HG03280 (cell line): Measurements from ENCODE around the gene MICAL2.

Experiments
- ATAC-seq: cut with Tn5 transposase; IDR thresholded peaks from one replicate; pipeline ENCODE4 v1.9.1; 2021; ENCODE audit warnings: mild to moderate bottlenecking, moderate library complexity; ENCODE audit not compliant: unreplicated experiment

The MICAL2 gene

DNA sequence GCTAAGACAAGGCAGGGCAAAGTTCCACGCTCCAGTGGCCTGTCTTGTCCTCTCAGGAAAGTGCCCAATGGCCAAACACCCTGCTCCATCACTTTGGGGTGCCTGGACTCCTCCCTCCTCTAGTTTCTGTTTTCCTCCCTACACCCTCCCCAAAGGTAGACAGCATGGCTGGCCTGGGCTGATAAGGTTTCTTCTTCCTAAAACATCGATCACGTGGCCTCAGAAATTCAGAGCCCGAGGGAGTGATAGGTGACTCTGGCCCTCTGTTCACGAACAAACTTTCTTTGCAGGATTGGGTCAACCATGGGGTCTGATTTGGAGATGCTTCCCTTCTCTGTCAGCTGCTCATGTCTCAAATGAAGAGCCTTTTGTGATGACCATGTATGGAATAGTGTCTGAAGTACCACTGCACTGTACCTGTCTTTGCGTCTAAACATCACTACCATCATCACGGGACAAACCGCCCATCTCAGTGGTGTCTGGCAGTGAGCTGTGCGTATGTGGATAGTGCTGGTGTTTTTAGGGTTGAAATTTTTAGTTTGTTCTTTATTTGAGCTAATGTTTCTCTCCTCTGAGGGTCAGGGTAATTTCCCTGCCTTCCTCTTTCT is 6.1 kb downstream of the MICAL2 start:
- no peak for ATAC-seq

DNA sequence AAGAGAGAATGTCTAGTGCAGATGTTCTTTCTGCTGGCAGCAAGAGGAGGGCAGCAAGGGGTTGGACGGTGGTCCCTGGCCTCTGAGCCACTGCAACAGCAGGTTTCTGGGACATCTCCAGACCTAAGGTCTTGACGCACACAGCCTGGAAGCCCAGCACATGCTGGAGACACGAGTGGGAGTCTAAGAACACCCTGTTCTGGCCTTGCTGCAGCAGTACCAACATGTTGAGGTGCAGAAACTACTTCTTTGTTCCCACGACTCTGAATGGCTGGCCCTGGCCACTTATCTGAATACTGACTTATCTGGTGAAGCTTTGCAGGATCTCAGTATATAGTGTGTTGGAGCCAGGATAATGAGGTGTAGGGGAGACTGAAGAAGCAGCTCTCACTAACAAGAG is 6.8 kb downstream of the MICAL2 start:
- no peak for ATAC-seq

DNA sequence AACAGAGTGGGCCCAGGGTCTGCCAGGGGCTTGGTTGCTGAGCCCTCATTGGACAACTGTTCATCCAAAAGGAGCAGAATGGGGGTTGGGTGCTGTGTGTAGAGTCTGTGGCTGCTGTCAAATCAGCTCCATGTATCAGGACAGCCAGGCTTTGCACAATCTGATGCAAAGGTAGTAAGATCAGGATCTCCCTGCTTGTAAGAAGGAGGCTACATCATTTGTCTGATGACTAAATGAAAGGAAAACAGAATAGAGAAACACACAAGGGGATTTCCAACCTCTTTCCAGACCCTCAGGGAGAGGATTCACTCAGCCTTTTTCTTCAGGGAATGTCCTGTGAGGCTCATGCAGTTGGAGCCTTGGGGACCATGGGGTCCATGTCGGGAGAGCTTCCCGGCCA is 7.2 kb downstream of the MICAL2 start:
- no peak for ATAC-seq

DNA sequence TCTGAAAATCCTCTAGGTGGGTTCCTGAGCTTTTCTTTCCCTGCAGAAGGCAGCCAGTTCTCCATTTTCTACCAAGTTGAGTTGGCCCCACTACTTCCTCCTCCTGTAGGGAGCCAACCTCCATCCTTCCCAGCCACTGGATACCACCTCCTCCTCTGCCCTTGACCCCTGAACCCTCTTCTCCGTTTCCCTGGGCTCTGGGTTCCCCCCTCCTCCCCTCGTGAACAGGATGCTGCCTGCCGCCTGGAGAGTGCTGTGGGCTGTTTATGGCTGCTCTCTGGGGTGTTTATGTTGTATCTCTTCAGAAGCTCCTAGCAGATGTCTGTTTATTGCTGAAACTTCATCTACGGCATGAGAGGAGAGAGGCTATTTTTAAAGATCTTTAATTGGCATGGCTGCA is 8.6 kb downstream of the MICAL2 start:
- ATAC-seq, result no peak

DNA sequence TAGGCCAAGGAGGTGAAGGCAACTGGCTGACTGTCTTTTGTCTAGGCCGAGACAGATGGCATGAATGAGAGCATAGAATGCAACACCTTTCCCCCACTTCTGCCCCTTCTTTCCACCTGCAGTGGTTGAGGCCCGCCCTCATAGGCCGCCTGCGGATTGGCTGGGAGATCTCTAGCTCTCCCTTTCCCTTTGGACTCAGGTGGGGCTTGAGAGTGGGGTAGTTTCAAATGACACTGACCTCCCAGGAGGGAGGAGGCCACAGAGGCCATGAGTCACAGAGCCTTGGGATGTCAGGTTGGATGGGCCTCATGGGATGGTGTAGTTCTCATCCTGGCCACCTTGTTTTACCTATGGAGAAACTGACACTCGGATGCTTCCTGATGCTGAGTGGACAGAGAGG is 9.1 kb downstream of the MICAL2 start:
- no peak for ATAC-seq

DNA sequence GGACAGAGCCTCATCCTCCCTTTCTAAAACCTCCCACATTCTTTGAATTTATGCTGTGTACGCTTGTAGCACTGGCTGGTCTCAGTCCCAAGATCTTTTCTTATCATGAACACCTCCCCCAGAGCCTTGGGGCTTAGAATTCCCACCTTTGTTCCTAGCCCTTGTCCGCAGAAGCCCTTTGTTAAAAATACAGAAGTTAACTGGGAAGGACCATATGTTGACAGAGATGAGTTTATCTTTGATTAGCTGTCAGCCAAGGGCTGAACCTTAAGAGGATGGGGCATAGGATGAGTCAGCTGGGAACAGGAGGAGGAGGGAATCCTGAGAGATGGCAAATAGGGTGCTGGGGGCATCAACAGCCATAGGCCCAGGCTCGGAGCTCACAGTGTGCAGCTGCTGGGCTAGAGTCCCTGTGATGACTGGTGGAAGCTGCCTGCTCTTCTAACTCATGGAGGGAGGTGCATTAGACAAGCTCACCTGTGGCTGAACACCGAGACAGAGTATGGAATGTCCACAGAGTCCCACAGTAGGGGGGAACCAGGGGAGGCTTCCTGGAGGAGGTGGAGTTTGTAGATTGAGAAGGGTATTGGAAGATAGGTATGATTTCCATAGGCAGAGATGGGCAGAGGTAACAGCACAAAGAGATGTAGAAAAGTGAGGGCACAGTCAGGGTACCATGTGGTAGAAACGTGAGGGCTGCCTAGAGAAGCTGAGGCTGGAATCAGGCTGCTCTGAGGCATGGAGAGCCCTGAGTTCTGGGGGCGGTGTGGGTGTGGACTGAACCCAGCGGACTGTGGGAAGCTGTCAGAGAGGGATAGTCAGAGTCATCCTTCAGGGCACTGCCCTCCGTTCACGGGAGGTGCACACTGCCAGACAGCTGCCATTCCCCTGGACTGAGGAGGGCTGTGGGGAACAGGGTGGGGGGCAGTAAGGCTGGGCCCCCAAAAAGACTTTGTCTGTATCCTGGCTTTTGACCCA is 9.9 kb downstream of the MICAL2 start:
- no peak for ATAC-seq

DNA sequence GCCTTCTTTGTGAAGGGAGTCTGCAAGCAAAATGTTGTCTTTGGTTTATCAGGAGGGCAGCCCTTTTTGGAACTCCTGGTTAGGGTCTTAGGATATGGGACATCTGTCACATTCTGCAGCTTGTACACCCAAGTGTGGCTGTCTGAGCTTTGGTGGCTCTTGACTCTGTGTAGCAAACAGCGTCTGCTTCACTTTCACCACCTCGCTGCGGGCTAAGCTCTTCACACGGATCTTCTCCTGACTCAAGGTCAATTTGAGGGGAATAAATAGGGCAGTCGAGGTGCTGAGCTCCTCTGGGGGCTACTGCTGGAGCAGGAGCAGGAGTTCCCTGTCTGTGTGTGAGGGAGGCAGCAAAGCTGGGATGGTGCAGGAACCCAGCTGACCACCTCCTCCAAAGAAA is 10.6 kb downstream of the MICAL2 start:
- ATAC-seq, result no peak

DNA sequence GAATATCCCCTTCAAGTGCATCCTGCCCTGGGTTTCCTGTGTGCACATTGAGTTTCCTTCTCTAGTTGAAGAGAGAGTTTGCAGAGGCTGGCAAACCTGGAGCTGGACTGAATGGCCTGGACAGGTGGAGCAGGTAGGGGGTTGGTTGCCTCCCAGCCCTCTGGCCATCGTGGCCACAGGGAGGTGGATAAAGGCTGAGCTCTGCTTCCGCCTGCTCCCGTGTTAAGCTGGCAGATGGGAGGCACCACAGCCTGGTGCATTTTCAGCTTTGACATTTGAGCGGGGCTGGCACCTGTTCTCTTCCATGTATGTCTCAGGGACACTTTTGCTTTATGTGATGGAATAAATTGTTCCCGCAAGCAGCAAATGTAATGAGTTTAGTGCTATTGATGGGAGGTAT is 11.1 kb downstream of the MICAL2 start:
- ATAC-seq, result no peak

DNA sequence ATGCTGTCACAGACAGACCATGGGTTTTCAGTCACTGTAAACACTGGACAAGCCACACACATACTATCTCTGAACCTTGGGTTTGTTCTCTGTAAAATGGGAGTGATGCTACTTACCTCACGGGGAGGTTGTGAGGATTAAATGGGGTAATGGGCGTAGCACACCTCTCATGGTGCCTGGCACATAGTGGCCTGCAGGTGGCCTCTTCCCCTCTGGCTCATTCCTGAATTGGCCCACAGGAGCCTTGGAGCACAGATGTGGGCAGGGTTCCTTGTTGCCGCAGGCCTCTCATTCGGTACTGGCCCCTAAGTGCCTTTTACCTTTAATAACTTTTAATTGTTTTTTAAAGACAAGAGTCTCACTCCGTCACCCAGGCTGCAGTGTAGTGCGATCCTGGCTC is 11.7 kb downstream of the MICAL2 start:
- ATAC-seq, result no peak

DNA sequence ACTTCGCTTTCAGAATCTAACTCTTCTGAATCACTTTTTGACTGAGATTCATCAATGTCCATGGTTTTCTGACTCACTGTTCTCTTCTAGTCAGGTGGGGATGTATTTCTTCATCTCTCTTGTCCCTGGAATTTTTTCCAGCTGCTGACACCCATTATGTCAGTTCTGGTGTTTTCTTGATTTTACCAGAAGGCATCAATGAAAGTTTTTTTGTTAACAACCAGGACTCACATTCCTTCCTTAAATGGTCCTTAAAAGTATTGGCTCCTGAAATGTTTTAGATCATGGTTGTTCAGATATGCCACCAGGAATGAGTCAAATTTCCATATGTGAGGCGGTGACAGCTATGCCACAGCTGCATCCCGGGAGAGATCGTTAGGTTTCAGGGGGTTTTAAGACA is 12.9 kb downstream of the MICAL2 start:
- ATAC-seq, result no peak

DNA sequence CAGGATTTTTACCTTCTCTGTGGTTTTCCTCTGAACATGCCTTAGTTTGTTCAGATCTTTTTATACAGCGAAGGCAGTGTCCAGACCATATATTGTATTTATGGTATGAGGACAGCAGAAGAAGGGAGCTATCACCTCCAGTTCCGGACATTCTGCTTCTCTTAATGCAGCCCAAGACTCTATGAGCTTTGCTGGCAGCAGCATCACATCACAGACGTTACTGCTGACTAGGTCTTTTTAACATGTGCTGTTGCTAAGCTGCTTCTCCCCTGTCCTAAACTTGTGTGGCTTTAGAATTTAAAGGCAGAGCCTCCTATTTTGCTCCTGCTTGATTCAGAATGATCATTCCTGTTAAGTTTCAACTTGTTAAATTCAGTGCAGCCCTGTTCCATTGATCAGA is 13.4 kb downstream of the MICAL2 start:
- ATAC-seq, result no peak

DNA sequence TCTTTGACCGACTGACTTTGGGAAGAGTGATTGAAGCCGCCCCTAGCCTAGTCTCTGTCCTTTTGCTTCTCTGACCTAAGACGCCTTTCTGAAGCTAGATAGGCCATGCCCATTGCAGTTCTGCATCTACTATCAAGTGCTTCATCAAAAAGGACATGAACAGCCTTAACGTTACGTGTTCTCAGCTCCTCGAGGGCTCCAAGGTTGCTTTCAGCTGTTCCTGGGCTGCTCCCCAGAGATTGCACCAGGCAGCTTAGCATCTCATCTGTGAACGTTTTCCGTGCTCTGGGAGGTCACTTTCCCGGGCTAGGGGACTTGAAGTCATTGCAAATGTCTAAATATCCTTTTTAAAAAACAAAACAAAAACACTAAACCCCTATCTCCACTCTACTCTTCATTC is 13.9 kb downstream of the MICAL2 start:
- ATAC-seq, result no peak

DNA sequence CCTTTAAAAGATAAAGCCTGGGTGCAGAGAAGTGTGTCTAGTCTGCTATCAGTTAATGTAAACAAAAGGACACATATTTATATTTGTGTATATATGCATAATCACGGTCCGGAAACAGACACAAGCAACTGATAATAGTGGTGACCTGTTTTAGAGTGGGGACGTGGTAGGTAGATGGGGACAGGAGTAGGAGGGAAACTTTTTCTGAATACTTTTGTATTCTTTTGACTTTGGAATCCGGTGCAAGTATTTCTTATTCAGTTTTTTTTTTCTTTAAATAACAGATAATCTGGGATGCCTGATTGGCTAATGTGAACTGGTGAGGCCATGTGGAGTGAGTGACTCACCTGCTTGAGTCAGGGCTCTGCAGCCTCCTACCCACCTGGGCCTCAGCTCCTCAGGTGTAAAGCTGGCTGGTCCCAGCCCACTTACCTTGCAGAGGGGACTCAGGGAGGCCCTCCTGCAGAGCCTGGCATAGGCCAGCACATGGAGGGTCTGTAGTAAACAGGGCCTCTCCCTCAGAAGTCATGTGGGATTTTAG is 15.3 kb downstream of the MICAL2 start:
- ATAC-seq, result no peak

DNA sequence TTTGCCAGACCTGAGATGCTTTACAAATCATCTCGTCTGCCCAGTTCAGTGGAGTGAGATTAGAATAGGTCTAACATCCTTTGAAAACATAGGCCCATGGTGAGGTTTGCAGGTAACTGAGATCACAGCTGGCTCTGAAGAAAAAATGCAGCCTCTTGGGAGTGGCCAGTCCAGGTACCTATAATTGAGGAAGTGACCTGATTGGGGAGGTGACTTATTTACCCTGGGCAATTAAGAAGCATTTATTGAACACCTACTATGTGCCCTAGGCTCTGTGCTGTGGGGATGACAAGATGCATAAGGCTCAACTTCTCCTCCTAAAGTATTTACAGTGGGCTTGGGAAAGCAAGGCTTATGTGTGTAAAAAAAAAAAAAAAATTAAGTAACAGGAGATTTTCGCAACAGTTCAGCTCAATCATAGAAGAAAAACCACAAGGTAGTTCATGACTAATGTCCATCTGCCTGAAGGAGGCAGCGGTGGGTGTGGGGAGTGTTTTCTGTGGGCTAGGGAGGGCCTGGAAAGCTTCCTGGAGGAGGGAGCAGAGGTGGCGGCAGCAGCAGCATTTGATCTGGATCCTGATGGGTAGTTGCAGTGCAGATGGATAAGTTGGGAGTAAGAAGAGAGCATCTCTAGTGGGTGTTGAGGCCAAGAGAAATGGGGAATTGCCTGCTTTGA is 16.1 kb downstream of the MICAL2 start:
- ATAC-seq, result no peak

DNA sequence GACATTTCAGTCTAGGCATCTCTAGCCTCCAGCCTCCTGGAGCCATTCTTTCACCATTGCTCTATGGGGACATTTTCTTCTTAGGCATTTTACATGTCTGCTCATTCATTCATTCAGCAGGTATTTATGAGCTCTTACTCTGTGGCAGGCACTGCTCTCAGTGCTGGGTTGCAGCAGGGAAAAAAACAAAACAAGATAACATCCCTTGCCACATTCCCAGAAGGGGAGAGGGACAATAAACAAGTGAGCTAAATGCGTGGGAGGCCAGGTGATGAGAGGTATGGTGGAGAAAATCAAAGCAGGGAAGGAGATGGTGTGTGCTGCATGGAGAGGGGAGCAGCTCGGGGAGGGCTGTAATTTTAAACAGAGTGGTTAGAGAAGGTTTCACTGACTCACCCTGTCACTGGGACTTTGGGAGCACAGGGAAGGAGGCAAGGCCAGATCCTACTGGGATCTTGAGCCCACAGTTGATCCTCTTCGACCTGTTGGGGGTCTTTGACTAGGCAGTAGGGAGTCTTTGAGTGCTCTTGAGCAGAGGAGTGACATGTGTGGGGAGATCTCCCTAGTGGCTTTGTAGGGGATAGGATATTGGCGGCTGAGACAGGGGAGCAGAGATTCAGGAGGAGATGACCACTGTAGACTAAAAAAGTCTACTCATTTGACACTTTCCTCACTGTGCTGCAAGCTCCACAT is 17.0 kb downstream of the MICAL2 start:
- ATAC-seq, result no peak

DNA sequence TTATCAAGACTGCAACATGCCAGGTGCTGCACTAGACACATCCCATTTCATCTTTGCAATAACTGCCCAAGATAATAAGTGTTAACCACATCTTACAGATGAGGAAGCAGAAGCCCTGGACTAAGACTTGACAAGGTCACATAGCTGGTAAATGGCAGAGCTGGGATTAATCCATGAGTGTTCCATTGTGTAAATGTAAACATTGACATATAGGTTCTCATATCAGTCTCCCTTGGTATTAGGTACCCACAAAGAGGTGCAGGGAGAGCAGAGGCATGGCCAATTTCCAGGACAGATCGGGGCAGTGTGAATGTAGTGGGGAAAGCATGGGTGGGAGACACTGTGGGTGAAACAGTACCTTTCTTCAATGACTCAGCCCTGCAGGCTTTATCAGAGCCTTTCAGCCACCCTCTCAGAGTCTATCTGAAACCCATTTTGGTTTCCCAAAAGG is 17.9 kb downstream of the MICAL2 start:
- no peak for ATAC-seq

DNA sequence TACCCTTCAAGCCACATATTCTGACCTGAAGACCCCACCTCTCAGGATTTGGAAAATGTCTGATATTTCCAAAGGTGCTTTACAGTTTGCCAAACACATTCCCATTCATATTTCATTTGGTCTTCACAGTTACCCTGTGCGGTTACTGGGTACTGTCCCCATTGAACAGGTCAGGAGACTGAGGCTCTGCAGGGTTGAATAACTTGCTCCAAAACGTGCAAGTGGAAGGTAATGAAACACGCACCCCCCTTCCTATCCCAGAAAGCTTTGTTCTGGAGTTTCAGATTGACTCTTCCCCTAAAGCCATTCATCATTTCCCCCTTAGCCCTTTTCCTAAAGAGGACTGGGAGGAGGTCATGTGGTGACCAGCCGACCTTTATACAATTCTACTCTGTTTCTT is 18.8 kb downstream of the MICAL2 start:
- ATAC-seq, result no peak

DNA sequence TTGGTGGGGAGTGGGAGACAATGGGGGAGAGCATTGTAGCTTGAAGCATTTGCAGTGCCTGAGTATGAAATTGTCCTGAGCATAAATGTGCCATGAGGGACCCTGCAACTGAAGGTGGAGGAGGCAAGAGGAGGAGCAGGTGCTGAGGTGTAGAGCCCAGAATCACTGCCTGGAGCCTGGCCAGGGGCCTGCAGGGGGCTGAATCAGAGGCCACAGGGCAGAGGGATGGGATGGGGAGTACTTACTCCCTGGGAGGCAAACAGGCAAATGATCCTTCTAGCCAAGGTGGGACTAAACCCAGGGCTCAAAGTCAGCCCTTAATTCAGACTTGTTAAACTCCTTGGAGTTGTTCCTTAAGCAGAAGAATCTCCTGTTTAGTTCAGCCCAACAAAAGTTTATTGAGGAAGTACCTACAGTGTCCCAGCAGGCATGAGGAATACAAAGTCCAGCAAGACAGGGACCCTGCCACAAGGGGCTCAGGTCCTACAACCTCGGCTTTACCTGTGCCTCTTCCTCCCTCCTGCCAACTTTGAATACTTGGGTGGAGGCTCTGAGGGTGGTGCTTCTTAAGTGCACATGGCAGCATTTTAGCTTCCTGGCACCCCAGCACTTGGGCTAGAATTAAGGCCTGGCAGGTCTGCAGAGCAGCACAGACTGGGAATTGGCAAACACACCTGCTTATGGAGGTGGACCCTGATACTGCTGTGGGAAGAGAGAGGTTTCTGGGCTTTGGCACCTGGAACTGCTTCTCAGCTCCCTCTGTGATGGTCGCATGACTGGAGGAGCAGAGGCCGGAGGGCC is 20.0 kb downstream of the MICAL2 start:
- ATAC-seq, result no peak

DNA sequence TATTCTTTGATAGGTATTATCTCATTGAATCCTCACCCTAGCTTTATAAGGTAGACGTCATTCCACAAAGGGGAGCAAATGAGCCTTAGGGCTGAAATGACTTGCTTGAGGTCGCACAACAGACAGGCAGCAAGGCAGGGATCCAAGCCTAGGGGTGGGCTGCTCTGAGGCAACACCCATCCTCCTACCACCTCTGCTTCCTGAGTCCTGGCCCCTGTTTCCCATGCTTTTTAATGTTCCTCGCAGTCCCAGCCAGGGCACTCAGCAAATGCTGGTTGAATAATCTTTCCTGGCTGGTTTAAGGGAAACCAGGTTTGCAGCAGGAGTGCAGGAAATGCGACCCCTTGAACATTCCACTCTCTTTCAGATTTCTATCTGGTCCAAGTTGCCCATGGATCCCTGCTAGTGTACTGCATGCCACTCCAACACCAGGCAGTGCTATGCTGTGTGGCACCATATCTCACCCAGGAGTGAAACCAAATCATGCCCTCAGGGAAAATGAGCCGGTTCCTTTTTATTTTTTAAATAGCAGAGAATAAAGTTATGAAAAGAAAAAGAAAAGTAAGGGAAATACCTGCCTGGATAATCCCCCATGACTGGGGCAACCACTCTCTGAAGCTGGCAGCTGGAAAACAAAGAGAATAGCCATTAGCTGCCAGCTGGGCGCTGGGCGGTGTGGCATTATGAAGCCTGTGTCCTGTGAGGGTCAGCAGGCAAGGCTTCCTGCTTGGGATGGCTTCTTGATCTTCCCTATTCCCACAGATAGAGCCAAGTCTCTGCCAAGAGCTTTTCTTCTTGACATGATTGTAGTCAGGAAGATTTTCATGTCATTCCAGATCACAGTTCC is 21.8 kb downstream of the MICAL2 start:
- no peak for ATAC-seq
